Measurements from ENCODE around the gene PTPN23.

GRCh38 chr3:47399016-47399415, 18.2 kb downstream of the PTPN23 start:
- TF ChIP-seq CTCF (IDR thresholded peaks at IDR 0.05) (no peak), POLR2A (IDR thresholded peaks at IDR 0.05) (no peak)

Data from lower leg skin (tissue), 3 donors.